ENCODE results near the gene RGS3. TPM values are rescaled to one million over a fixed set of nuclear protein-coding genes. Genes with fewer than 3 reads are reported as not detected.

Gene RGS3
- polyA plus RNA-seq, 3 donors = 20.8 to 77.2 (median 56.6) TPM

GRCh38 chr9:113503613-113504211 lies 40.2 kb downstream of the RGS3 start:
- WGBS, 3 donors = 52 to 72% (median 55%) methylated on average over 9 to 10 of the region's 10 CpGs
- no peak overlapping the region for H3K27ac ChIP-seq (ENCODE audit: low read depth, low read length)

GRCh38 chr9:113504725-113505590 lies 41.4 kb downstream of the RGS3 start:
- no peak overlapping the region for H3K27ac ChIP-seq (ENCODE audit: low read depth, low read length)
- WGBS, 3 donors = 66 to 78% (median 68%) methylated on average over 9 of the region's 9 CpGs

GRCh38 chr9:113506090-113506589 lies 42.6 kb downstream of the RGS3 start:
- H3K27ac ChIP-seq (ENCODE audit: low read depth, low read length) = no peak overlapping the region
- WGBS, 3 donors = 80 to 87% (median 85%) methylated on average over 9 of the region's 9 CpGs

- WGBS, 3 donors = 95 to 96% (median 95%) methylated on average over 19 of the region's 19 CpGs
- no peak overlapping the region for H3K27ac ChIP-seq (ENCODE audit: low read depth, low read length)
Measured at GRCh38 chr9:113507256-113507655, 43.7 kb downstream of the RGS3 start.

GRCh38 chr9:113508111-113508749 lies 44.7 kb downstream of the RGS3 start:
- H3K27ac ChIP-seq (ENCODE audit: low read depth, low read length) = no peak overlapping the region
- WGBS, 3 donors = 63 to 75% (median 74%) methylated on average over 10 of the region's 10 CpGs

GRCh38 chr9:113509463-113509862 lies 45.9 kb downstream of the RGS3 start:
- 92 to 94% (median 93%) methylated on average over 7 of the region's 7 CpGs for WGBS, 3 donors
- H3K27ac ChIP-seq (ENCODE audit: low read depth, low read length) = no peak overlapping the region

- no peak overlapping the region for H3K27ac ChIP-seq (ENCODE audit: low read depth, low read length)
- 17 to 69% (median 67%) methylated on average over 6 of the region's 6 CpGs for WGBS, 3 donors
Measured at GRCh38 chr9:113511047-113511521, 47.6 kb downstream of the RGS3 start.

- no peak overlapping the region for H3K27ac ChIP-seq (ENCODE audit: low read depth, low read length)
- 68 to 73% (median 68%) methylated on average over 10 of the region's 10 CpGs for WGBS, 3 donors
Measured at GRCh38 chr9:113511856-113512761, 48.6 kb downstream of the RGS3 start.

GRCh38 chr9:113513111-113513510 lies 49.6 kb downstream of the RGS3 start:
- 86 to 87% (median 87%) methylated on average over 8 of the region's 8 CpGs for WGBS, 3 donors
- H3K27ac ChIP-seq (ENCODE audit: low read depth, low read length) = no peak overlapping the region

- no peak overlapping the region for H3K27ac ChIP-seq (ENCODE audit: low read depth, low read length)
- WGBS, 3 donors = 77 to 100% (median 91%) methylated on average over 2 of the region's 2 CpGs
Measured at GRCh38 chr9:113513536-113513935, 50.0 kb downstream of the RGS3 start.

GRCh38 chr9:113514061-113514460 lies 50.5 kb downstream of the RGS3 start:
- no peak overlapping the region for H3K27ac ChIP-seq (ENCODE audit: low read depth, low read length)
- 91 to 95% (median 94%) methylated on average over 12 of the region's 12 CpGs for WGBS, 3 donors

GRCh38 chr9:113514748-113515147 lies 51.2 kb downstream of the RGS3 start:
- H3K27ac ChIP-seq (ENCODE audit: low read depth, low read length) = no peak overlapping the region
- WGBS, 3 donors = 41 to 89% (median 86%) methylated on average over 6 of the region's 6 CpGs

GRCh38 chr9:113515862-113516261 lies 52.3 kb downstream of the RGS3 start:
- 73 to 81% (median 80%) methylated on average over 4 of the region's 4 CpGs for WGBS, 3 donors
- H3K27ac ChIP-seq (ENCODE audit: low read depth, low read length) = no peak overlapping the region

- WGBS, 3 donors = 52 to 78% (median 54%) methylated on average over 8 of the region's 8 CpGs
- H3K27ac ChIP-seq (ENCODE audit: low read depth, low read length) = no peak overlapping the region
Measured at GRCh38 chr9:113516840-113517577, 53.5 kb downstream of the RGS3 start.

- H3K27ac ChIP-seq (ENCODE audit: low read depth, low read length) = no peak overlapping the region
- WGBS, 3 donors = 61 to 81% (median 68%) methylated on average over 3 of the region's 3 CpGs
Measured at GRCh38 chr9:113519426-113520108, 56.0 kb downstream of the RGS3 start.

GRCh38 chr9:113520109-113520642 lies 56.6 kb downstream of the RGS3 start:
- WGBS, 3 donors = 74 to 87% (median 81%) methylated on average over 6 of the region's 6 CpGs
- H3K27ac ChIP-seq (ENCODE audit: low read depth, low read length) = no peak overlapping the region
